ENCODE data around the gene SAP25.
"Not testable (repeated sequence)": the region's sequence is repeated elsewhere in the genome, so short reads cannot be mapped to it uniquely, and the experiment has no call there.

SAP25 gene

GRCh38 chr7:100540073-100540723 lies 33.5 kb downstream of the SAP25 start:
- no peak overlapping the region for H3K27ac ChIP-seq
- no peak for DNase-seq (ENCODE audit: low read depth, low spot score)

DNA sequence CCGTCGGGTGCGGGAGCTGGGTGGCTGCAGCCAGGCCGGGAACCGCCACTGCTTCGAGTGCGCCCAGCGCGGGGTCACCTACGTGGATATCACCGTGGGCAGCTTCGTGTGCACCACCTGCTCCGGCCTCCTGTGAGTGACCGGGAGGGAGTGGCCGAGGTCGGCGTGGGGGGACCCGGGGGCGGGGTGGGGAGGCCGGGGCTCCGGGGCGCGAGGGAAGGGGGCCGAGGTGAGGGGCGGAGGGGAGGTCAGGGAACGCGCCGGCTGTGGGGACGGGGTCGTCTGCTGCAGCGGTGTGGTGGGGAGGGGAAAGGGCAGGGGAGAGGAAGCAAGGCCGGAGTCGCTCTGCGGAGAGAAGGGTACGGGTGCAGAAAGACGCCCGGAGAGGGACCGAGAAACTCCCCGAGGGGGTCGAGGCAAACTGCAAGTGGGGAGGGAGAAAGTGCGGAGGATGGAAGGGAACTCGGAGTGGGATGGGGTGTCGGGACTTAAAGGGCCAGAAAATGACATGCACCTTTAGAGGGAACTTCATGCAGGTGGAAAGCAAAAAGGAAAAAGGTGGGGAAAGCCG lies 34.2 kb downstream of the SAP25 start:
- H3K27ac ChIP-seq = no peak overlapping the region
- no peak for DNase-seq (ENCODE audit: low read depth, low spot score)

GRCh38 chr7:100538654-100539435 lies 34.9 kb downstream of the SAP25 start, which contains the start of gene AGFG2:
AGFG2 (plus strand) TSS chr7:100539203; CDS start chr7:100539347, 144 bp downstream.
- H3K27ac ChIP-seq = no peak within 1 kb of the TSS
- peak; percentile 96 for DNase-seq (ENCODE audit: low read depth, low spot score)

DNA sequence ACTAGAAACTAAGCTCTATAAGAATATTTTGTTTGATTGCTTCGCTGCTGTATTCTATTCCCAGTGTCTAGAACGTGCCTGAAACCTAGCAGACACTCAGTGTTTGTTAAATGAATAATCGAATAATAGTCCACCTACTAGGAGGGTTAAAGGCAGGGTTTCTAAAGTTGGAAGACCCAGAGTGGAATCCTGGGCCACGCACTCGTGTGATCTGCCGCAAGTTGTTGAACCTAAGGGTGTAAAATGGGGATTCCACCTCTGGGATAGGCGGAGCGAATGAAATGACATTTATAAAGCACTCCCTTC lies 35.4 kb downstream of the SAP25 start:
- no peak for DNase-seq (ENCODE audit: low read depth, low spot score)
- no peak overlapping the region for H3K27ac ChIP-seq

GRCh38 chr7:100536695-100537094 lies 37.0 kb downstream of the SAP25 start:
- H3K27ac ChIP-seq; DNase-seq (ENCODE audit: low read depth, low spot score): not testable (repeated sequence)

DNA sequence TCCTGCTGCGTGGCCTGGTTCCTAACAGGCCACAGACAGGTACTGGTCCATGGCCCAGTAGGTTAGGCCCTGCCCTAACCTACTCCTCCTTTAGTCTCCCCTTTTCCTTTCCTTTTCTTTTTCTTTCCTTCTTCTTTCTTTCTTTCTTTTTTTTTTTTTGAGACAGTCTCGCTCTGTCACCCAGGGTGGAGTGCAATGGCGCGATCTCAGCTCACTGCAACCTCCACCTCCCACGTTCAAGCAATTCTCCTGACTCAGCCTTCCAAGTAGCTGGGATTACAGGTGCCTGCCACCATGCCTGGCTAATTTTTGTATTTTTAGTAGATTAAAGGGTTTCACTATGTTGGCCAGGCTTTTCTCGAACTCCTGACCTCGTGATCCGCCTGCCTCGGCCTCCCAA lies 37.7 kb downstream of the SAP25 start:
- not testable (repeated sequence) for H3K27ac ChIP-seq; DNase-seq (ENCODE audit: low read depth, low spot score)

GRCh38 chr7:100532165-100533022 lies 41.3 kb downstream of the SAP25 start:
- H3K27ac ChIP-seq = no peak overlapping the region
- no peak for DNase-seq (ENCODE audit: low read depth, low spot score)

GRCh38 chr7:100528108-100528866 lies 45.4 kb downstream of the SAP25 start:
- H3K27ac ChIP-seq; DNase-seq (ENCODE audit: low read depth, low spot score): not testable (repeated sequence)

DNA sequence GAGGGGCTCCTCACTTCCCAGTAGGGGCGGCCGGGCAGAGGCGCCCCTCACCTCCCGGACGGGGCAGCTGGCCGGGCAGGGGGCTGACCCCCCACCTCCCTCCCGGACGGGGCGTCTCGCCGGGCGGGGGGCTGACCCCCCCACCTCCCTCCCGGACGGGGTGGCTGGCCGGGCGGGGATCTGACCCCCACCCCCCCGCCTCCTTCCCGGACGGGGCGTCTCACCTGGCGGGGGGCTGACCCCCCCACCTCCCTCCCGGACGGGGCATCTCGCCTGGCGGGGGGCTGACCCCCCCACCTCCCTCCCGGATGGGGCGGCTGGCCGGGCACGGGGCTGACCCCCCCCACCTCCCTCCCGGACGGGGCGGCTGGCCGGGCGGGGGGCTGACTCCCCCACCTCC lies 50.5 kb downstream of the SAP25 start:
- H3K27ac ChIP-seq; DNase-seq (ENCODE audit: low read depth, low spot score): not testable (repeated sequence)
